ENCODE results near the gene MERTK. TPM values are rescaled to one million over a fixed set of nuclear protein-coding genes. Genes with fewer than 3 reads are reported as not detected.

The MERTK gene
- total and polyA plus RNA-seq, 2 of the 13 experiments (the other 11 are each of a cell fraction or from before 2014, with no cell fraction given): 37.3 to 44.7 TPM

DNA sequence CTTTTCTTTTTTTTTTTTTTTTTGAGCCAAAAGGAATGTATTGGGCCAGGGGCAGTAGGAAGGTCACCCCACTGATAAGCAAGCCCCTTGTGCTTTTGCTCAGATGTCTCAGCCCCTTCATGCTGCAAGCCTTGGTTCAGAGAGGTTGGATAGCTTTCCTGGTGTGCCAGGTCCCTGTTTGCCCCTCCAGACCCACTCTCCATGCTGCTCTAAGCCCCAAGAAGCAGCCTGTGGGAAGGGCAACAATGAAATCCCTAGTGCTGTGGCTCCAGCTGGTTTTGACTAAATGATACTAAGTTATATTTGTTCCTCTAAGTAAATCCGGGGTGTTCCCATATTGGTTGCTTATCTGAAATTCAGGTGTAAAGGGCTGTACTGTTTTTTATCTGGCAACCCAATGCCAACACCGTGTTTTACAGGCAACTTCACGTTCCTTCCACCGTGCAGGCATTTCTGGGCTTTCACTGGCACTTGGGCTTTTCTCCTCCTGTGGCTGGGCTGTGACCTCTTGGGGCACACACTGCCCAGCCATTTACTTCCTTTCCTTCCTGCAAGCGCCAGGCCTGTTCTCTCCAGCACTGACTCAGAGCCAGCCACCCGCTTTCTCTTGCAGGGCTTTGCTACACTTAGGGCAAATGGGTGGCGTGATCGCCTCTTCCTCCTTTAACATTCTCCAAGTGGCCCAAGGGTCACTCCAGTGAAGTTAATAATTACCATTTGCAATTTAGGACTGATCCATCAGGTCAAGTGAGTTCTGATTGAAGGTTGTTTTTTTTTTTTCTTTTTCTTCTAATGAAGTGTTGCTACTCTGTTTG lies 21.6 kb downstream of the MERTK start (continued):
- TF ChIP-seq ZNF788 (CRISPR knock-in tag; IDR thresholded peaks at IDR 0.05; ENCODE audit: borderline replicate concordance) (peak; percentile 79; the same call in 1 of the 2 replicates), MIER3 (CRISPR knock-in tag; IDR thresholded peaks at IDR 0.05; ENCODE audit: borderline replicate concordance) (peak; percentile 84; the same call in 1 of the 2 replicates), LCORL (IDR thresholded peaks at IDR 0.05) (0 out of 2 replicates have a peak, but pooled peaks have one; percentile 38), LCORL (CRISPR knock-in tag; IDR thresholded peaks at IDR 0.05) (peak; percentile 81), ZNF891 (CRISPR knock-in tag; IDR thresholded peaks at IDR 0.05) (no peak), ZNF775 (CRISPR knock-in tag; IDR thresholded peaks at IDR 0.05; ENCODE audit: borderline replicate concordance) (no peak), DNMT3B (CRISPR knock-in tag; conservative IDR thresholded peaks at IDR 0.05) (no peak), MYC (CRISPR knock-in tag; IDR thresholded peaks at IDR 0.05; ENCODE audit: borderline replicate concordance) (peak; percentile 72; the same call in 1 of the 2 replicates), JUN (CRISPR knock-in tag; IDR thresholded peaks at IDR 0.05) (0 out of 2 replicates have a peak, but pooled peaks have one; percentile 47), ZNF383 (CRISPR knock-in tag; IDR thresholded peaks at IDR 0.05; ENCODE audit: borderline replicate concordance) (peak; percentile 63; the same call in 1 of the 2 replicates), GATAD1 (CRISPR knock-in tag; IDR thresholded peaks at IDR 0.05) (no peak), NRL (CRISPR knock-in tag; IDR thresholded peaks at IDR 0.05; ENCODE audit: borderline replicate concordance) (0 out of 2 replicates have a peak, but pooled peaks have one; percentile 50), ZNF367 (CRISPR knock-in tag; IDR thresholded peaks at IDR 0.05; ENCODE audit: borderline replicate concordance) (no peak), ZNF746 (CRISPR knock-in tag; IDR thresholded peaks at IDR 0.05) (peak; percentile 16; the same call in 1 of the 2 replicates), PHF21A (CRISPR knock-in tag; IDR thresholded peaks at IDR 0.05) (peak; percentile 58)
- TF ChIP-seq, protein P1, sequence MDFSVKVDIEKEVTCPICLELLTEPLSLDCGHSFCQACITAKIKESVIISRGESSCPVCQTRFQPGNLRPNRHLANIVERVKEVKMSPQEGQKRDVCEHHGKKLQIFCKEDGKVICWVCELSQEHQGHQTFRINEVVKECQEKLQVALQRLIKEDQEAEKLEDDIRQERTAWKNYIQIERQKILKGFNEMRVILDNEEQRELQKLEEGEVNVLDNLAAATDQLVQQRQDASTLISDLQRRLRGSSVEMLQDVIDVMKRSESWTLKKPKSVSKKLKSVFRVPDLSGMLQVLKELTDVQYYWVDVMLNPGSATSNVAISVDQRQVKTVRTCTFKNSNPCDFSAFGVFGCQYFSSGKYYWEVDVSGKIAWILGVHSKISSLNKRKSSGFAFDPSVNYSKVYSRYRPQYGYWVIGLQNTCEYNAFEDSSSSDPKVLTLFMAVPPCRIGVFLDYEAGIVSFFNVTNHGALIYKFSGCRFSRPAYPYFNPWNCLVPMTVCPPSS (IDR thresholded peaks at IDR 0.05): no peak
- TF ChIP-seq, protein P2, sequence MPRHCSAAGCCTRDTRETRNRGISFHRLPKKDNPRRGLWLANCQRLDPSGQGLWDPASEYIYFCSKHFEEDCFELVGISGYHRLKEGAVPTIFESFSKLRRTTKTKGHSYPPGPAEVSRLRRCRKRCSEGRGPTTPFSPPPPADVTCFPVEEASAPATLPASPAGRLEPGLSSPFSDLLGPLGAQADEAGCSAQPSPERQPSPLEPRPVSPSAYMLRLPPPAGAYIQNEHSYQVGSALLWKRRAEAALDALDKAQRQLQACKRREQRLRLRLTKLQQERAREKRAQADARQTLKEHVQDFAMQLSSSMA (CRISPR knock-in tag; IDR thresholded peaks at IDR 0.05): peak; percentile 83
- TF ChIP-seq, protein P3, sequence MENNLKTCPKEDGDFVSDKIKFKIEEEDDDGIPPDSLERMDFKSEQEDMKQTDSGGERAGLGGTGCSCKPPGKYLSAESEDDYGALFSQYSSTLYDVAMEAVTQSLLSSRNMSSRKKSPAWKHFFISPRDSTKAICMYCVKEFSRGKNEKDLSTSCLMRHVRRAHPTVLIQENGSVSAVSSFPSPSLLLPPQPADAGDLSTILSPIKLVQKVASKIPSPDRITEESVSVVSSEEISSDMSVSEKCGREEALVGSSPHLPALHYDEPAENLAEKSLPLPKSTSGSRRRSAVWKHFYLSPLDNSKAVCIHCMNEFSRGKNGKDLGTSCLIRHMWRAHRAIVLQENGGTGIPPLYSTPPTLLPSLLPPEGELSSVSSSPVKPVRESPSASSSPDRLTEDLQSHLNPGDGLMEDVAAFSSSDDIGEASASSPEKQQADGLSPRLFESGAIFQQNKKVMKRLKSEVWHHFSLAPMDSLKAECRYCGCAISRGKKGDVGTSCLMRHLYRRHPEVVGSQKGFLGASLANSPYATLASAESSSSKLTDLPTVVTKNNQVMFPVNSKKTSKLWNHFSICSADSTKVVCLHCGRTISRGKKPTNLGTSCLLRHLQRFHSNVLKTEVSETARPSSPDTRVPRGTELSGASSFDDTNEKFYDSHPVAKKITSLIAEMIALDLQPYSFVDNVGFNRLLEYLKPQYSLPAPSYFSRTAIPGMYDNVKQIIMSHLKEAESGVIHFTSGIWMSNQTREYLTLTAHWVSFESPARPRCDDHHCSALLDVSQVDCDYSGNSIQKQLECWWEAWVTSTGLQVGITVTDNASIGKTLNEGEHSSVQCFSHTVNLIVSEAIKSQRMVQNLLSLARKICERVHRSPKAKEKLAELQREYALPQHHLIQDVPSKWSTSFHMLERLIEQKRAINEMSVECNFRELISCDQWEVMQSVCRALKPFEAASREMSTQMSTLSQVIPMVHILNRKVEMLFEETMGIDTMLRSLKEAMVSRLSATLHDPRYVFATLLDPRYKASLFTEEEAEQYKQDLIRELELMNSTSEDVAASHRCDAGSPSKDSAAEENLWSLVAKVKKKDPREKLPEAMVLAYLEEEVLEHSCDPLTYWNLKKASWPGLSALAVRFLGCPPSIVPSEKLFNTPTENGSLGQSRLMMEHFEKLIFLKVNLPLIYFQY (CRISPR knock-in tag; IDR thresholded peaks at IDR 0.05; ENCODE audit: borderline replicate concordance): no peak; the same call in 1 of the 2 replicates
- TF ChIP-seq, protein P4, sequence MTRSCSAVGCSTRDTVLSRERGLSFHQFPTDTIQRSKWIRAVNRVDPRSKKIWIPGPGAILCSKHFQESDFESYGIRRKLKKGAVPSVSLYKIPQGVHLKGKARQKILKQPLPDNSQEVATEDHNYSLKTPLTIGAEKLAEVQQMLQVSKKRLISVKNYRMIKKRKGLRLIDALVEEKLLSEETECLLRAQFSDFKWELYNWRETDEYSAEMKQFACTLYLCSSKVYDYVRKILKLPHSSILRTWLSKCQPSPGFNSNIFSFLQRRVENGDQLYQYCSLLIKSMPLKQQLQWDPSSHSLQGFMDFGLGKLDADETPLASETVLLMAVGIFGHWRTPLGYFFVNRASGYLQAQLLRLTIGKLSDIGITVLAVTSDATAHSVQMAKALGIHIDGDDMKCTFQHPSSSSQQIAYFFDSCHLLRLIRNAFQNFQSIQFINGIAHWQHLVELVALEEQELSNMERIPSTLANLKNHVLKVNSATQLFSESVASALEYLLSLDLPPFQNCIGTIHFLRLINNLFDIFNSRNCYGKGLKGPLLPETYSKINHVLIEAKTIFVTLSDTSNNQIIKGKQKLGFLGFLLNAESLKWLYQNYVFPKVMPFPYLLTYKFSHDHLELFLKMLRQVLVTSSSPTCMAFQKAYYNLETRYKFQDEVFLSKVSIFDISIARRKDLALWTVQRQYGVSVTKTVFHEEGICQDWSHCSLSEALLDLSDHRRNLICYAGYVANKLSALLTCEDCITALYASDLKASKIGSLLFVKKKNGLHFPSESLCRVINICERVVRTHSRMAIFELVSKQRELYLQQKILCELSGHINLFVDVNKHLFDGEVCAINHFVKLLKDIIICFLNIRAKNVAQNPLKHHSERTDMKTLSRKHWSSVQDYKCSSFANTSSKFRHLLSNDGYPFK (CRISPR knock-in tag; IDR thresholded peaks at IDR 0.05; ENCODE audit: borderline replicate concordance): peak; percentile 35; the same call in 1 of the 2 replicates
